ENCODE measurements around the gene FUBP1. TPM values are rescaled to one million over a fixed set of nuclear protein-coding genes. Genes with fewer than 3 reads are reported as not detected.

The FUBP1 gene
- total and polyA plus RNA-seq, 2 donors from 2014 or later, result 63.7 to 151 TPM

DNA sequence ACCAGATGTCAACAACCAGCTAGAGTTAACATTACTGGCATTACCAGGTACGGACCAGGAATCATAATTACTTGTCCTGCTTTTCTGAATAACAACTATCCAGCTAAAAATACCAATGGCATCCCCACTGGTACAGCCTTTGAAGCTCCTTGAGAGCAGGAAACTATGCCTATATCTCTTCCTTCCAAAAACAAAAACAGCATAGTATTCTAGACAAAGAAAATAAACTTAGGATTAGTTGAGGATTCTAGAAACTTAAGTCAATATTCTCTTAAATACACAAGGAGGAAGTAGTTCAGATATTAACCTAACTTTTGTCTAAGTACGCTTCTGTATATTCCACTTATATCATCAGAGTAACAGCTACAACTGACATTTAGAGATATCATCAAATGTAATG lies 3.0 kb downstream of the FUBP1 start:
- H3K4me3 ChIP-seq (ENCODE audit: low read length in 3 of 3), result peak overlapping the region; percentile 13 to 87 (median 25)
- H3K27me3 ChIP-seq (ENCODE audit: control insufficient read depth, insufficient read depth, low read length), result no peaks in the 10 kb centered on the region
- FAIRE-seq (no peak), DNase-seq (peak in 2 of 5 donors; percentile 4 to 6)
- intact Hi-C loops (cut with DNase I), result no loop called here
- no peaks in the 10 kb centered on the region for H3K9me3 ChIP-seq (ENCODE audit: control insufficient read depth in 2 of 3, insufficient read depth in 1 of 3, low read length in 3 of 3)
- H3K27ac ChIP-seq (ENCODE audit: low read depth in 2 of 2, low read length in 2 of 2), result no peak overlapping the region
- peaks cover 0 to 2% (median 0%) of the 10 kb centered on the region in 3 donors for H3K36me3 ChIP-seq (ENCODE audit: control insufficient read depth in 2 of 3, insufficient read depth in 3 of 3, low read length in 3 of 3)
- no peak for TF ChIP-seq CTCF (IDR thresholded peaks at IDR 0.05; ENCODE audit: borderline replicate concordance, extremely low read depth, insufficient read depth)
- H3K9ac ChIP-seq (ENCODE audit: low read length in 3 of 3), result peak overlapping the region in 1 of 3 donors; percentile 9
- H3K4me1 ChIP-seq (ENCODE audit: control insufficient read depth in 2 of 3, insufficient read depth in 2 of 3, low read depth in 1 of 3, low read length in 3 of 3), result peaks cover 0 to 15% (median 0%) of the 10 kb centered on the region in 3 donors

DNA sequence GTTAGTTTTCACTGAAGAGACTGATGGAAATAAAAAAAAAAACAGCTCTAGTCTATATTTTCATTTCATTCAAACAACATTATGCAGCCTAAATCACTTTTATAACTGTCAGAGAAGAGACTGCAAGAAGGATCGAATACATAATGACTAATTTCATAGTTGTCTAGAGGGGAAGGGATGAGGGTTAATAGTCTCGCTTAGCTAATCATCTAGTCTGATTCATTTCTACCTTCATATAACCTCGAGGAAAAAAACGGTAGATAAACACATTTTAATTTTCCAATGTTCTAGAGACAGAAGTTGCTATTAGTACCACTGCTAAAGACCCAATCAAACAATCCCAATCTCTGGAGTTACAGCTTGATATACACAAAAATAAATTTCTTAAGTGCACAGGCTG lies 3.5 kb downstream of the FUBP1 start:
- H3K27ac ChIP-seq (ENCODE audit: low read depth in 2 of 2, low read length in 2 of 2), result no peak overlapping the region
- peaks cover 0 to 15% (median 0%) of the 10 kb centered on the region in 3 donors for H3K4me1 ChIP-seq (ENCODE audit: control insufficient read depth in 2 of 3, insufficient read depth in 2 of 3, low read depth in 1 of 3, low read length in 3 of 3)
- H3K9me3 ChIP-seq (ENCODE audit: control insufficient read depth in 2 of 3, insufficient read depth in 1 of 3, low read length in 3 of 3), result no peaks in the 10 kb centered on the region
- no peak for TF ChIP-seq CTCF (IDR thresholded peaks at IDR 0.05; ENCODE audit: borderline replicate concordance, extremely low read depth, insufficient read depth)
- H3K4me3 ChIP-seq (ENCODE audit: low read length in 3 of 3), result peak overlapping the region in 2 of 3 donors; percentile 25 to 87
- intact Hi-C loops (cut with DNase I), result no loop called here
- H3K9ac ChIP-seq (ENCODE audit: low read length in 3 of 3), result peak overlapping the region in 1 of 3 donors; percentile 13
- no peak for FAIRE-seq
- H3K36me3 ChIP-seq (ENCODE audit: control insufficient read depth in 2 of 3, insufficient read depth in 3 of 3, low read length in 3 of 3), result peaks cover 0 to 2% (median 0%) of the 10 kb centered on the region in 3 donors
- no peaks in the 10 kb centered on the region for H3K27me3 ChIP-seq (ENCODE audit: control insufficient read depth, insufficient read depth, low read length)
- no peak for DNase-seq

- Histone ChIP-seq H3K27ac (ENCODE audit: low read depth in 2 of 2, low read length in 2 of 2) (no peak overlapping the region), H3K36me3 (ENCODE audit: control insufficient read depth in 2 of 3, insufficient read depth in 3 of 3, low read length in 3 of 3) (peaks cover 5 to 17% (median 9%) of the 10 kb centered on the region in 3 donors), H3K4me3 (ENCODE audit: low read length in 3 of 3) (no peak overlapping the region), H3K9ac (ENCODE audit: low read length in 3 of 3) (no peak overlapping the region), H3K4me1 (ENCODE audit: control insufficient read depth in 2 of 3, insufficient read depth in 2 of 3, low read depth in 1 of 3, low read length in 3 of 3) (peaks cover 0 to 19% (median 0%) of the 10 kb centered on the region in 3 donors), H3K27me3 (ENCODE audit: control insufficient read depth, insufficient read depth, low read length) (no peaks in the 10 kb centered on the region), H3K9me3 (ENCODE audit: control insufficient read depth in 2 of 3, insufficient read depth in 1 of 3, low read length in 3 of 3) (no peaks in the 10 kb centered on the region)
- FAIRE-seq (no peak), DNase-seq (no peak)
- no peak for TF ChIP-seq CTCF (IDR thresholded peaks at IDR 0.05; ENCODE audit: borderline replicate concordance, extremely low read depth, insufficient read depth)
- intact Hi-C loops (cut with DNase I), result no loop called here
These were observed 6.8 kb downstream of the FUBP1 start for GRCh38 chr1:77972080-77972479.

DNA sequence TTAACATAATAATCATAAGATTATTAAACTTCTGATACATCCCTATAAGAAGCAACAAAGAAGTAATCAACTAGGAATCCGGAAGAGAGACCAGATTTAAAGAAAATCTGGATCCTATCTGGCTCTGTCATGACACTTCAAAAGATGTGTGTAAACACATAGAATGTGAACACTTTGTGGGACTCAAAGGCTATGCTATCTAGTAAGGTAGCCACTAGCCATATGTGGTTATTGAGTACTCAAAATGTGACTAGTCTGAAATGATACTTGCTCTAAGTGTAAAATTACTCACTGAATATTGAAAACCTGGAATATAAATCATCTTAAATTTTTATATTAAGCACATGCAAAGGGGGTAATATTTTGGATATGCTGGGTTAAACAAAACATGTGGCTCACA lies 8.7 kb downstream of the FUBP1 start:
- no peak overlapping the region for H3K9ac ChIP-seq (ENCODE audit: low read length in 3 of 3)
- no peaks in the 10 kb centered on the region for H3K9me3 ChIP-seq (ENCODE audit: control insufficient read depth in 2 of 3, insufficient read depth in 1 of 3, low read length in 3 of 3)
- peaks cover 0 to 11% (median 0%) of the 10 kb centered on the region in 3 donors for H3K4me1 ChIP-seq (ENCODE audit: control insufficient read depth in 2 of 3, insufficient read depth in 2 of 3, low read depth in 1 of 3, low read length in 3 of 3)
- H3K36me3 ChIP-seq (ENCODE audit: control insufficient read depth in 2 of 3, insufficient read depth in 3 of 3, low read length in 3 of 3), result peaks cover 13 to 33% (median 19%) of the 10 kb centered on the region in 3 donors
- H3K27ac ChIP-seq (ENCODE audit: low read depth in 2 of 2, low read length in 2 of 2), result no peak overlapping the region
- FAIRE-seq (no peak), DNase-seq (no peak)
- no peaks in the 10 kb centered on the region for H3K27me3 ChIP-seq (ENCODE audit: control insufficient read depth, insufficient read depth, low read length)
- TF ChIP-seq CTCF (IDR thresholded peaks at IDR 0.05; ENCODE audit: borderline replicate concordance, extremely low read depth, insufficient read depth), result no peak
- intact Hi-C loops (cut with DNase I), result no loop called here
- H3K4me3 ChIP-seq (ENCODE audit: low read length in 3 of 3), result no peak overlapping the region
